Measurements from ENCODE around the gene OR2T35. TPM values are rescaled to one million over a fixed set of nuclear protein-coding genes. Genes with fewer than 3 reads are reported as not detected.

Gene OR2T35
- polyA plus RNA-seq, 4 donors = not detected

DNA sequence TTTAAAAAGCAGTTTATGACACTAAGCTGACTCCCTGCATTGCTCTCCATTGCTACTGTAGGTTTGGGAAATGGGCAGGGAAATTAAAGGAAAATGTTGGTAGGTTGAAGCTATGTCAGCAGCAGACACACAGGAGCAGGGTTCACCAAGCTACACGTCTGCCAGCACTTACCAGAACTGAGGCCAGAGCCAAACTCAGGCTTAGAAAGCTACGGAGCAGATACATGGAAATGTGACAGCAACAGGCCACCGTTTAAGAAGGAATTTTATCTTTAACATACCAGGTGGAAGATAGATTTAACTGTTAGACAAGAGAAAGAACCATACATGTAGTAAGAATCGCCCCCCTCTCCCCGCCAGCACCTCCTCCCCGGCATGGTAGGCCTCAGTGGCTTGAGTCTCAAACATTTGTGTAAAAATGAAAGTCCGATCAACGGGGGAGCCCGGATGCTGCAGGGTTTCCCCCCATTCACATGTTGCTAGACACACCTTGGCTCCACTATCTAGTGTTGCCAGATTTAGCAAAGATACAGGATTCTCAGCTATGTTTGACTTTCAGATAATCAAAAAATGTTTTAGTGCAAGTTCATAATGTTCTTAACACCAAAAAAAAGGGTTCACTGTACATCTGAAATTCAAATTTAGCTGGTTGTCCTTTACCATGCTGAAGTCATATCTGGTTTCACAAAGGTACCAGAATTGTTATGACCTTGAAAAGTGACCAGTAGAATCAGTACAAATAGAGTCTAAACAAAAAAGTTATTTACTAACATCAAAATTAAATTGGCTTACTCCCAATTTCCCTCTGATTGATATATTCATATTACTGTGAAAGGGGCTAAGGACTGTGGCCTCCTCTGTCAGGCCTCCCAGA is 16.9 kb downstream of the OR2T35 start:
- DNase-seq (ENCODE audit: low read depth in 4 of 4, low spot score in 3 of 4) = no peak

DNA sequence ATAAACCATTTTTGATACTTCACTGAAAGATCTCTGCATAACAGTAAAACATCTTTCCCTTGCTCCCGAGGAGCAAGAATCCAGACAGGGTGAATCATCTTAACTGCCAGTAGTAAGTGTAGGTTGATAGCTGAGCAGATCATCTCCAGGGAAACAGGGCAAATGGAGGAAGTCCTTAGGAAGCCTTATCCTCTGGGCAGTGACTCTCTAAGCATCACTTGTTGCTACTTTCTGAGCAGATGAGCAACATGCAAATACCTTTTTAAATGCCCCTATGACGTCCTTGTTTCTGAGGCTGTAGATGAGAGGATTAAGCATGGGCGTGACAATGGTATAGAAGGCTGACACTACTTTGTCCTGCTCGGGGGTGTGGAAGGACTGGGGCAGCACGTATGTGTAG is 19.1 kb downstream of the OR2T35 start:
- DNase-seq (ENCODE audit: low read depth in 4 of 4, low spot score in 3 of 4) = no peak

DNA sequence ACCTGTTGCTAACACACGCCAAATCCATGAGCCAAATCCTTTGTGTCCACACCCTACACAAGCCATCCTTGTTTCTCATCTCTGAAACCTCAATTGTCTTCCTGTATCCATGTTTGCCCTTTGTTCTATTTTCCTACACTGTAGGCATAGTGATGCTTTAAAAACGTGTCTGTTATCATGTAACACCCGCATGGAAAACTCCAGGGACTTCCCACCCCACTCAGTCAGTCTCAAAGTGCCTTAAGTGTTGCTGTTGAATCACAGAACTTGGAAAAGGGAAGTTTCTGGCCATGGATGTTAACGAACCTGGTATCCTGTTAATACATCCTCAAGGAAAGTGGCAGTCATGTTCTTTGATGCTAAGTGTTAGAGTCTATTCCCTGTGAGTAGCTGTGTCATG is 19.9 kb downstream of the OR2T35 start:
- DNase-seq (ENCODE audit: low read depth in 4 of 4, low spot score in 3 of 4) = no peak

DNA sequence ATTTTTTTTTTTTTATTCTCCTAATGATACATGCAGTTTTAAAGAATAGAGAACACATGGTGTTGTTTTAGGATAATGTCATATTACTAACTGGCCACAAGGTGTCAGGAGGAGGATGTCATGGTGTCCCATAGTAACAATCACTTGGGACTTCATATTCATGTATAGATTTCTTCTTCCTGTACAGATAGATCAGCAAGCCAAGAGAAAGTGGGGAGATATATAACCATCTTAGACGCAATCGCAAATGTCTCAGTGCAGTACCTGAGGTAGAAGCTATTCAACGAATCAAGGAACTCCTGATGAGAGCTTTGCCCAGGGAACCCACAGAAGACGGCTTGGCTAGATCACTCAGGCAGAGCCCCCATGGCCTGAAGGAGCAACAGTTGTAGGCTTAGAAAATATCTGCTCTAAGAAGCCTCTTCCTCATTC is 22.5 kb downstream of the OR2T35 start:
- DNase-seq (ENCODE audit: low read depth in 4 of 4, low spot score in 3 of 4) = peak in 2 of 4 donors; percentile 1 to 10

DNA sequence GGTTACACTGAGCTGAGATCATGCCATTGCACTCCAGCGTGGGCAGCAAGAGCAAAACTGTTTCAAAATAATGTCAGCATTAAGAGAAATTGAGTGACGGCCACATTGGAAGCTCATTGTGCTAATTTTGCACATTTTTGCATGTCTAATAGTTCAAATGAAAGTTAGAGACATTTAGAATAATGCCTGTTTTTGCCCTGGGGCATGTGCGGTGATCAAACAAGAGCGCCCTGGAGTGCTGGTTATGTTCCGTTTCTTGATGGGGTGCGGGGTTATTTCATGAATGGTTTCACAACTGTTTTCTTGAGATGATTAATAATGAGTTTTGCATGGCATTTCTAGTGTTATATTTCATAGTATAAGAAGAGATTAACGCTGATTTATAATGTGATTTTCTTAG is 23.3 kb downstream of the OR2T35 start:
- no peak for DNase-seq (ENCODE audit: low read depth in 4 of 4, low spot score in 3 of 4)

DNA sequence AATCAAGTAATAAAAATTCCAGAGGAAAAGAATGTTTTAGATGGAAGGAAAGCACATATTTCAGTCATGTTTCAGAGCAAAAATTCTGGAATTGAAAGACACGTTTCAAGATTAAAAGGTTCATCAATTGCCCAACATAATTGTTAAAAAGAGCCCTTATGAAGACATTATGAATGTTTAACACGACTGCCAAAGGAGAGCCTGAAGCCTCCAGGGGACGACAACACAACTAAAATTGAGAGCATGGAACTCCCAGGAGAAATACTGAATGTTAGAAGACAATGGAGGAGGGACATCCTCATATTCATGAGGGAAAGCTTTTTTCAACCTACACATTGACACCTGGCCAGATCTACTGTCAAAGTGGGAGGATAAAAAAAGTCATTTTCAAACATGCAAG is 26.2 kb downstream of the OR2T35 start:
- peak in 2 of 4 donors; percentile 5 to 18 for DNase-seq (ENCODE audit: low read depth in 4 of 4, low spot score in 3 of 4)

DNA sequence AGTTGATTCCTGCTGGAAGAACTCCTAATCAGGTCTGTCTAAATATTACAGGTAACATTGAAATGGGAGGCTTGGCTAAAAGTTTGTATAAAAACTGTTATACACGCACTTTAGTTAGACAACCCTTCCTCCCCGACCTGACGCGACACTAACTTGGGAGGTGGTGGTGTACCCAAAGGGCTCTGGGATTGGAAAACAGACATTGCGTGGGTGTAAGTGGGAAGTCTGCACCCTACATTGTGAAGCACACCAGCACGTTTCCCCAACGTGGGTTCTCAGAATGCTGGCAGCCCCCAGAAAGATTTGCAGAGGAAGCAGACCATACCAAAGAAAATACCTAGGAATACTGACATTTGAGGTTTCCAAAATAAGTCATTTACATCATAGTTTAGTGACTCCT is 27.0 kb downstream of the OR2T35 start:
- no peak for DNase-seq (ENCODE audit: low read depth in 4 of 4, low spot score in 3 of 4)

DNA sequence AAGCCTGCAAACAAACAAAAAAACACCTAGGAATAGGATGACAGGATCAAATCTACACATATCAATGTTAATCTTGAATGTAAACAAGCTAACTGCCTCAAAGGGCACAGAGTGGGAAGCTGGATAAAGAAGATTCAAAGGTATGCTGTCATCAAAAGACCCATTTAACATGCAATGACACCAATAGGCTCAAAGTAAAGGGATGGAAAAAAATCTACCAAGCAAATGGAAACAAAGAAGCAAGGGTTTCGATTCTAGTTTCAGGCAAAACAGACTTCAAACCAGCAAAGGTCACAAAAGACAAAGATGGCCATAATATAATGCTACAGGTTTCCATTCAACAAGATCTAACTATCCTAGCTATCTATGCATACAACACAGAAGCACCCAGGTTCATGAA is 31.3 kb downstream of the OR2T35 start:
- no peak for DNase-seq (ENCODE audit: low read depth in 4 of 4, low spot score in 3 of 4)

DNA sequence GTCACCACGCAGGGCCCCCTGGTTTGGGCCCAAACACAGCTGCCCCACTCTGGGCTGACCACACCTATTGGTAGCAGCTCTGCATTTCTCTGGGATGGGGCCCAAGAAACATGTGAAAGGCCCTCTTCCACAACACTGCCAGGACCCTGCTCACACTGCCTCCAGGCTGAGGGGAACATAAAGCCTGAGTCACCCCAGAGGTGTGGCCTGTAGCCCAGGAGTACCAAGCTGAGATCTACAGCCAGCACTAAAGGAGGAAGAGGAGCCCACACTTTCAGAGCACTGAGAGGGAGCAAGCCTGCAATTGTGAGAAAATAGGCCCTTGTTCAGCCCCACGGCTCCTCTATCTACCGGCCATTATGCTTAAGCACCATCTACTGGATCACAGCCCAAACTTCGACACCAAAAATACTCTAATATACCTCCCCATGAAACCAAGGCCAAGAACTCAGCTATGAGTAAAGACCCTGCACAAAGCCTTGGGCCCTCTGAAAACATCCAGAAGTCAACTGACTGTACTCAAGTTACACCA is 33.1 kb downstream of the OR2T35 start:
- DNase-seq (ENCODE audit: low read depth in 4 of 4, low spot score in 3 of 4) = no peak

DNA sequence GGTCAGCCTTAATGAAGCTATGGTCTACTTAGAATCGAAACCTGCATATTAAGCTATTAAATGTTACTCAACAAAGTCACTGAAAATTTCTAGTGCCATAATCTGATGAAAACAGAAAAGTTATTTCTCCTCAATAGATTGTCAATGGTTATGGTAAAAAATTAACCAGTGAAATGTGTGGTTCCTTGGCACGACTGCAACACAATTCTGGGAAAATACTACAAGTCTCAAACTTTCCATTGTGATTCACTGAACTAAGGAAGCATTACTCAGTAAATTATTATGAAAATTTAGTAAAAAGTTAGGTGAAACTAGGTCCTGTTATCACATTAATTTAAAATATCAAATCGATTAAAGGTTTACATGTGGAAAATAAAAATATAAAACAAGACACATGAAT is 34.8 kb downstream of the OR2T35 start:
- no peak for DNase-seq (ENCODE audit: low read depth in 4 of 4, low spot score in 3 of 4)

DNA sequence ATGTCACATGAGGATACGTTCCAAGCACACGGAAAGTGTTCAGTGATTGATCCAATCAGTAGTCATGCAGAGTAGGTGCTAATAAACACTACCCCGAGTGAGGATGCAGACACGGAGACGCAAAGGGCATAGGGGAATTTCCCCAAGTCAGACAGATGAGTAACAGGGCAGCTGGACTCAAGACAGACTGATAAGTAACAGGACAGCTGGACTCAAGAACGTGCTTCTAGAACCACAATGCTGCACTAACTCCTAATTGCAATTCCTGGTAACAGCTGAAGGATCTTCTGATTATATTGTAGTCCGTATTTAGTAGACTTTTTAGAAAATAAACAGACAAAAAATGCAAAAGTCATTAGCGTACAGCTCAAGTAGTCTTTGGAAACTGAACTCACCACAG is 45.7 kb downstream of the OR2T35 start:
- no peak for DNase-seq (ENCODE audit: low read depth in 4 of 4, low spot score in 3 of 4)

DNA sequence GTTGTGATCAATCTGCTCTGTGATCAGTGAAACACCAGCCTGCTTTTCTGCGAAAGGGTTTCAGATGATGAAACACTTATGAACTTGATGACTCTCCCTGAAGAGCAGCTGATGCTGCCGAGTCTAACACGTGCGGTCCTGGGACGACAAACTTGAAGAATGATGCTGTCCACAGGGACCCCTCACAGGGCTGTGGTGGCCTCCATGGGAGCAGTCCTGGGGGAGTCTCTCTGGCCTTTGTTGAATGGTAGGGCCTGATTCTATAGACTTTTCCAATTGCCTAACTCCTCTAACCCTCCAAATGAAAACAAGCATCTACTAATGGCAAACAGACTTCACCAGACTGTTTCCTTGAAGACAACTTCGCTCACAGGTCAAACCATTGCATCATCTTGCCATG is 47.5 kb downstream of the OR2T35 start, which contains the start of gene OR2T10:
TSS of gene OR2T10 (minus strand) at position 112 of the 400 bp plus-strand sequence. CDS start 3,932 bp downstream, outside the sequence.
- DNase-seq (ENCODE audit: low read depth in 4 of 4, low spot score in 3 of 4) = no peak

DNA sequence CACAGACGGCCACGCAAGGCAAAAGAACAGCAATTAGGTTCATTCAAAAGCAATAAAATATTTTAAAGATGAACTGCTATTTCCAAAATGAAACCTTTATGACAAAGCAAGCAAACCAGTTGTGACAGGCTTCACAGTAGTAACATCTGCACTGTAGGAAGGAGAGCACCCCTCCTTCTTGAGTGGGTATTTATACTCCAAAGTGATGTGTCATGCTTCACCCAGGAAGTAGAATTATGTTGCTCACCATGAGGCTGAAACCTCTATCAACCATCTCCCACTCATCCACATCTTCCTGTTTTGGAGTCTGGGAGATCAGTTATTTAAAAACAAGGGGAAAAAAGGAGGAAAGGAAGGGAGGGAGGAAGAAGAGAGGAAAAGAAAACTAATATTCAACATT is 48.5 kb downstream of the OR2T35 start:
- DNase-seq (ENCODE audit: low read depth in 4 of 4, low spot score in 3 of 4) = no peak

DNA sequence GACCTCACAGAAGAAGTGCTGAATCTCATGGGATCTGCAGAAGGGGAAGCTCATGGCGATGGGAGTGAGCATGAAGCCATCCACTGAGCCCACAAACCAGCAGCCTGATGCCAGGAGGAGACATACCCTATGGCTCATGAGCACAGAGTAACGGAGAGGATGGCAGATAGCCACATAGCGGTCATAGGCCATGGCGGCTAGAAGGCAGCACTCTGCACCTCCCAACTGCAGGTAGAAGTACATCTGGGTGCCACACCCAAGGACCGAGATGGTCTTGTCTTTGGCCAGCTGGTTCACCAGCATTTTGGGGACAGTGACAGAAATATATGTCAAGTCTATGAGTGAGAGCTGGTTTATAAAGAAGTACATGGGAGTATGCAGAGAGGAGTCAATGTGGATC is 51.9 kb downstream of the OR2T35 start:
- no peak for DNase-seq (ENCODE audit: low read depth in 4 of 4, low spot score in 3 of 4)

DNA sequence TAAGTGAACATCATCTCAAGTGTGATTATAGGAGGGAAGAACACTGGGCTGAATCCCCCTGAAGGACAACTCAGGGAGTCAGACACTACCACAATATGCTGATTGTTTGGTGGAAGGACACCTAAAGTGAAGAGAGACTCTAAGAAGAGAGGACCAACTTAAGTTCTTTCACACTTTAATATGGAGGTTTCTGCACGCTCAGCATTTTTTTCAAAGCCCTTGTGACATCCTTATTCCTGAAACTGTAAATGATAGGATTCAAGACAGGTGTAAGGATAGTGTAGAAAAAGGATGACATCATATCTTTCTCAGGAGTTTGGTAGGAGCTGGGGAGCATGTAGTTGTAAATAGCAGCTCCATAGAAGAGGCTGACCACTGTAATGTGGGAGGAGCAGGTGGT is 52.4 kb downstream of the OR2T35 start:
- no peak for DNase-seq (ENCODE audit: low read depth in 4 of 4, low spot score in 3 of 4)

DNA sequence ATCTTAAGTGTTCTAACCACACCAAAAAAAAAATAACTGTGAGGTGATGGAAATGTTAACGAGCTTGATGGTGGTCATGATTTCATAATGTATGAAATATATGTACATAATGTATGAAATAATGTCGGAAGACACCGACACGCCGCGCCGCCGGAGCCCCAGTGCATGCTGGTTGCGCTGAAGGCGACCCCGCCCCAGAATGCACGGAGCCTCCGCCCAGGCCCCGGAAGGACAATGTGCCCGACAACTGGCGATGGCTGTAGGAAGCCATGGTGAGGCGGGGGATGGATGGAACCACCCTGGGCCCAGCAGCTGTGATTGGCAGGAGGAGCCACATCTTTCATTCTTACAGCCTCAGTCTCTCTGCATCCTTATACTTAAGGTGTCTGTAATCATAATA is 55.0 kb downstream of the OR2T35 start:
- DNase-seq (ENCODE audit: low read depth in 4 of 4, low spot score in 3 of 4) = no peak

DNA sequence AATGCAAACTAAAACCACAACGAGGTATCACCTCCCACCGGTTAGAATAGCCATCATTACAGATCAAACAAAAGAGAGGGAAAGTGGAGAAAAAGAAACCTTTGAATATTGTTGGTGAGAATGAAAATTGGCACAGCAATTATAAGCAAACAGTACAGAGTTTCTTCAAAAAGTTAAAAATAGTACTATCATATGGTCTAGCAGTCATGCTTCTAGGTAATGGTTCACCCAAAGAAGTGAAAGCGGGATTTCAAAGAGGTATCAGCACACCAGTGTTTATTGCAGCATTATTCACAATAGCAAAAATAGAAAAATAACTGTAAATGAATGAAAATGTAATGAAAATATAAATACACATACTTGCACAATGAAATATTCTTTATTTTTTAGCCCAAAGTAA is 55.7 kb downstream of the OR2T35 start:
- DNase-seq (ENCODE audit: low read depth in 4 of 4, low spot score in 3 of 4) = no peak

Other genes with a start within 250 kb of the OR2T35 start
- gene OR2T1, start 242.2 kb downstream of the OR2T35 start, polyA plus RNA-seq (ENCODE audit: insufficient read length in 4 of 4) = not detected
- gene OR2T2, start 199.6 kb downstream of the OR2T35 start, polyA plus RNA-seq (ENCODE audit: insufficient read length in 4 of 4) = under 1 TPM in 1 of 4 donors, not detected in 3; 0.01 TPM
- not detected for gene OR2T3, start 171.9 kb downstream of the OR2T35 start, polyA plus RNA-seq (ENCODE audit: insufficient read length in 4 of 4)
- gene OR2T5, start 156.7 kb downstream of the OR2T35 start, polyA plus RNA-seq (ENCODE audit: insufficient read length in 4 of 4) = under 1 TPM in 1 of 4 donors, not detected in 3; 0.03 TPM
- gene OR2G6, start 137.2 kb downstream of the OR2T35 start, polyA plus RNA-seq (ENCODE audit: insufficient read length in 4 of 4) = under 1 TPM in 2 of 4 donors, not detected in 2; 0.03 TPM
- gene OR2T29, start 82.5 kb downstream of the OR2T35 start, polyA plus RNA-seq (ENCODE audit: insufficient read length in 4 of 4) = not detected
- not detected for gene OR2T34, start 70.5 kb downstream of the OR2T35 start, polyA plus RNA-seq (ENCODE audit: insufficient read length in 4 of 4)
- under 1 TPM; 0.10 to 0.26 (median 0.18) TPM for gene OR2T10, start 47.6 kb downstream of the OR2T35 start, polyA plus RNA-seq (ENCODE audit: insufficient read length in 4 of 4)
- not detected for gene OR2T11, start 10.2 kb downstream of the OR2T35 start, polyA plus RNA-seq (ENCODE audit: insufficient read length in 4 of 4)
- not detected for gene OR2T27, start 10.2 kb upstream of the OR2T35 start, polyA plus RNA-seq (ENCODE audit: insufficient read length in 4 of 4)
- not detected for gene OR14I1, start 57.5 kb upstream of the OR2T35 start, polyA plus RNA-seq (ENCODE audit: insufficient read length in 4 of 4)
- gene LYPD8, start 110.5 kb upstream of the OR2T35 start, polyA plus RNA-seq (ENCODE audit: insufficient read length in 4 of 4) = under 1 TPM in 1 of 4 donors, not detected in 3; 0.04 TPM
- 10 to 100 TPM; 23.1 to 31.1 (median 24.9) TPM for gene SH3BP5L, start 180.6 kb upstream of the OR2T35 start, polyA plus RNA-seq (ENCODE audit: insufficient read length in 4 of 4)
- gene ZNF672, start 192.9 kb upstream of the OR2T35 start, polyA plus RNA-seq (ENCODE audit: insufficient read length in 4 of 4) = 10 to 100 TPM; 22.1 to 26.6 (median 23.7) TPM
- 10 to 100 TPM; 36.9 to 51.5 (median 43.7) TPM for gene ZNF692, start 213.8 kb upstream of the OR2T35 start, polyA plus RNA-seq (ENCODE audit: insufficient read length in 4 of 4)